ENCODE results near the gene VWA8.

Gene VWA8

DNA sequence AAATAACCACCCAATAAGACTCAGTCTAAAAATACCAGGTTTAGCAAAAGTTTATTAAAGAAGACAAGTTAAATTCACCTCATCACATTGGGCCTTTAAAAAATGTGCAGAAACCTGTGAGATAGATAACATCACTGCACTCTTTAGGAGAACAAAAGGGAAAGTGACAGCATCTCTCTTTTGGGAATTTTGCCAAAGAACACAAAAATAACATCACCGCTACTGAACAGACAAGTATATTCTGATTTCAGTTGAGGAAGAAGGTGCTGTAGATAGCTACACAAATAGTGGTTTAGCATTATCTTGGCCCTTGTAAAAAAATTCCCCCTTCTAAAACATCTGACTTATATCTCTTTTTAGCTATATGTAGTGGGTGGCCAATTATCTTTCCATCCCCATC lies 244.7 kb downstream of the VWA8 start:
- TF ChIP-seq Cebpa-rat (IDR thresholded peaks at IDR 0.05): no peak
- Histone ChIP-seq H3K4me2 (no peak overlapping the region), H3K27ac (no peak overlapping the region), H3K4me3 (no peak overlapping the region), H3K9me3 (replicated peaks in 1 of 11) (no peaks in the 10 kb centered on the region), H3K27me3 (no peaks in the 10 kb centered on the region), H4K20me1 (no peaks in the 10 kb centered on the region), H3K9ac (no peak overlapping the region), H3K36me3 (peaks cover 0 to 18% (median 8%) of the 10 kb centered on the region in 11 experiments; a peak in 17 of 22 replicates), H3K4me1 (no peaks in the 10 kb centered on the region)

DNA sequence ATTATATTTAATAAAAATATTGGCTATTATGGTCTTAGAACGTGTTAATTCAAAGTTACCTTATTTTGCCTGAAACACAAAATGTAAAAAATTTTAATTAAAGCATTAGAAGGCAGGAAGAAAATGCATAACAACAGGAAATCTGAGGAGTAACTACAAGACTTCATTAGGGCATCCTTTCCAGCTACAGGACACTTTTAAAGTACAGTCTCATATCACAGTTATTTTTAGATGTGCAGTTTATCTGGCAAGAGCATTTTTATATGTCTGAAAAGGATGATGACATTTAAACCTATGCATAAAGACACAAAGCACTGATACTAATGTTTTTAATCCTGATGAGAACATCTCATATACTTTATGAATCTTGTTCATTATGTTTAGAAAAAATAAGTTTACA lies 247.5 kb downstream of the VWA8 start:
- H4K20me1 ChIP-seq: no peaks in the 10 kb centered on the region
- H3K9me3 ChIP-seq (replicated peaks in 1 of 11): no peaks in the 10 kb centered on the region
- H3K4me1 ChIP-seq: no peaks in the 10 kb centered on the region
- H3K27me3 ChIP-seq: no peaks in the 10 kb centered on the region
- no peak overlapping the region for H3K4me3 ChIP-seq
- no peak overlapping the region for H3K4me2 ChIP-seq
- H3K27ac ChIP-seq: no peak overlapping the region
- no peak for TF ChIP-seq Cebpa-rat (IDR thresholded peaks at IDR 0.05)
- no peaks in the 10 kb centered on the region for H3K36me3 ChIP-seq
- H3K9ac ChIP-seq: no peak overlapping the region

DNA sequence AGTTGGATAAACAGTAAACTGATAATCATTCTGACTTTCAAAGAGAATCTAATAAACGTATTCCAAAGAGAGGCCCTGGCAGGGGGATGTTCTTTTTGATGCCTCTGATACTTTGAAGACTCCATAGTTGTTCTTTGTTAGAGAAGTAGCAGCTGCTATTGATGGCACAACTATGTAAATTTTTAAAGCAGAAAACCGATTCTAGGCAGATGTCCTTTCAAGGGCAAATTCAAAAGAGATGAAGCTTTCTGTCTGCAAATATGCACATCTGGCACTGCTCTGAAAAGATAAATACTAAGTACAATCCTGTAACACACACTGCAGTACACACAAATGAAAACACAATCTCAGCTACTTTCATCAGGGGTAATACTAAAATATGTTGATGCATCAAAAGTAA lies 250.1 kb downstream of the VWA8 start:
- no peaks in the 10 kb centered on the region for H3K36me3 ChIP-seq
- H4K20me1 ChIP-seq: no peaks in the 10 kb centered on the region
- no peaks in the 10 kb centered on the region for H3K9me3 ChIP-seq (replicated peaks in 1 of 11)
- H3K9ac ChIP-seq: no peak overlapping the region
- TF ChIP-seq Cebpa-rat (IDR thresholded peaks at IDR 0.05): no peak
- H3K27ac ChIP-seq: no peak overlapping the region
- no peaks in the 10 kb centered on the region for H3K27me3 ChIP-seq
- no peak overlapping the region for H3K4me3 ChIP-seq
- no peaks in the 10 kb centered on the region for H3K4me1 ChIP-seq
- H3K4me2 ChIP-seq: no peak overlapping the region

DNA sequence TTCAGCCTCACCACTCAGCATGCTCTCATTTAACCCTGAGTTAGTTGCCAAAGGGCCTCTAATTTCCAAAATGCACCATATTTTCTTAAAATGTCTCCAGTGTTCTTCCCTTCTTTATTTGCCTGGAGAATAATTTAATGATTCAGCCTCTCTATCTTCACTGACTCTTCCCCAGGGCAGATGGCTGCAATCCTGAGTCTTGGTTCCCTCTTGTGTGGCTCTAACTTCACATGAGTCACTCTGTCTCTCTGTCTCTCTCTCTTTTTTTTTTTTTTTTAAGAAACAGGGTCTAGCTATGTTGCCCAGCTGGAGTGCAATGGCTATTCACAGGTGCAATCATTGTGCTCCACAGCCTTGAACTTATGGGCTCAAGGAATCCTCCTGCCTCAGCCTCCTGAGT lies 251.4 kb downstream of the VWA8 start:
- no peak overlapping the region for H3K27ac ChIP-seq
- H3K4me2 ChIP-seq: no peak overlapping the region
- H3K27me3 ChIP-seq: no peaks in the 10 kb centered on the region
- no peaks in the 10 kb centered on the region for H3K4me1 ChIP-seq
- no peaks in the 10 kb centered on the region for H3K36me3 ChIP-seq
- H3K9me3 ChIP-seq (replicated peaks in 1 of 11): no peaks in the 10 kb centered on the region
- no peak overlapping the region for H3K4me3 ChIP-seq
- H4K20me1 ChIP-seq: no peaks in the 10 kb centered on the region
- TF ChIP-seq Cebpa-rat (IDR thresholded peaks at IDR 0.05): no peak
- H3K9ac ChIP-seq: no peak overlapping the region

DNA sequence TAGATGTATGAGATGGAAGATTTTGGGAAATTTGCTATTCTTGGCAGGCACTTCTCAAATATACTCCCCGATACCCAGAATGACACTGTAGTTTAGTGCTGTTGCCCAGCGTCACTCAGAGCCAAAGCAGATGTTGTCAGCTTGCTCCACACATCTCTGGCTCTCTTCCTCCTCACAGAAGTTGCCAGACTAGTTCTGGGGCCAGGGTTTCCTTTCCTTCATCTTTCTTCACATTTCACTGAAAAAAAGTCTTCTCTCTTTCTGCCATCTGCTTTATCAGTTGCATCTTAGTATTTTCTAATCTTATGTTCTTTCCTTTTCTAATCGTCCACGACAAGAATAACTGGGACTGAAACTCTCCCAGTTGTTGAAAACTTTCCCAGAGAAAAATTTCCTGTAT lies 252.2 kb downstream of the VWA8 start:
- no peaks in the 10 kb centered on the region for H3K4me1 ChIP-seq
- no peak for TF ChIP-seq Cebpa-rat (IDR thresholded peaks at IDR 0.05)
- H3K27ac ChIP-seq: no peak overlapping the region
- H4K20me1 ChIP-seq: no peaks in the 10 kb centered on the region
- no peak overlapping the region for H3K9ac ChIP-seq
- H3K4me3 ChIP-seq: no peak overlapping the region
- H3K4me2 ChIP-seq: no peak overlapping the region
- no peaks in the 10 kb centered on the region for H3K27me3 ChIP-seq
- no peaks in the 10 kb centered on the region for H3K36me3 ChIP-seq
- H3K9me3 ChIP-seq (replicated peaks in 1 of 11): no peaks in the 10 kb centered on the region

DNA sequence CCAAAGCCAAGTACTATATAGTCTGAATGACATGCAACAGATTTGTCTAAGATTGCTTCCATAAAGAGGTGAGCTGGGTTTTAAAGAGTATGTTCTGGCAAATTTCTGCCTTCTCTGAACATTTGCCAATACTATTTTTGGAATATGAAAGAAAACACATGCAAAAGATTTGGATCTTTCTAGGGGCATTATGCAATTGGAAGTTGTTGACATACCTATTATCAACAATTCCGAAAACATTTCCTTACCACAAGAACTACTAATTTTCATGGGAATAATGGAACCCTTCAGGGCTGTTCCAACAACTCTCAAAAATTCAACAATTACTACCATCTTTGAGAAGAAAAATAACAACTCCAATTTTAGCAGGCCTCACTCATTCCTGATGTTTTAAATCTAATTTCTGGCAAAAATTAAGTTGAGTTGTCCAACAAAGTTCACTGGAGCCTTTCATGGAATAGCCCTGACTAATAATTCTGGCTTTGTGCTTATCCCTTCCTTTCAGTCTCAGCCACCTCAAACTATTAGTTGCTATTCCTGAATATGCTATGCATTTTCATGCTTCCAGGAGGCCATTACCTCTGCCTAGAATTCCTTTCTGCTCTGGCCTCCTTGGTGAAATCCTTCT lies 253.6 kb downstream of the VWA8 start:
- H3K27me3 ChIP-seq: no peaks in the 10 kb centered on the region
- TF ChIP-seq Cebpa-rat (IDR thresholded peaks at IDR 0.05): no peak

DNA sequence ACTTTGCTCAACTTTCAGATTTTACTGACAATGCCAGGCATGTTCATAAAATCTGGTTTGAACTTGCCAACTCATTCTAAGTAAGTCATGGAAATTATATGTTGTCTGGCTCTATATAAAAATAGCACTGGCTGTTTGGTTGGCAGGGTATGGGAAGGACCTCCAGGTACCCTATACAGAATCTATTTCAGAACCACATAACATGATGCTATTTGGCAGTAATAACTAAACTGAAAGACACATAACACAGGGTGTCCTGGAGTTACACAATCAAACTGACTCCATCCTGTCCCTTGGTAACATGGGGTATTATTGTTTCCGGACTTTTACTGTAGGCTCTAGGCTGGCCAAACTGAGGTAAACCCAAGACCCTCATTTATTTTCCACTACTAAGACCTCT lies 254.8 kb downstream of the VWA8 start:
- TF ChIP-seq Cebpa-rat (IDR thresholded peaks at IDR 0.05): no peak
- Histone ChIP-seq H3K9me3 (replicated peaks in 1 of 11) (no peaks in the 10 kb centered on the region), H3K27ac (no peak overlapping the region), H3K4me3 (no peak overlapping the region), H3K4me2 (no peak overlapping the region), H3K36me3 (no peaks in the 10 kb centered on the region), H4K20me1 (no peaks in the 10 kb centered on the region), H3K27me3 (no peaks in the 10 kb centered on the region), H3K4me1 (peaks cover 0 to under 1% (median 0%) of the 10 kb centered on the region in 10 experiments; a peak in 2 of 20 replicates), H3K9ac (no peak overlapping the region)

More for the DNA sequence above, 253.6 kb downstream of the VWA8 start:
- H3K27ac ChIP-seq: no peak overlapping the region
- no peaks in the 10 kb centered on the region for H4K20me1 ChIP-seq
- no peaks in the 10 kb centered on the region for H3K36me3 ChIP-seq
- no peak overlapping the region for H3K9ac ChIP-seq
- no peaks in the 10 kb centered on the region for H3K9me3 ChIP-seq (replicated peaks in 1 of 11)
- no peak overlapping the region for H3K4me3 ChIP-seq
- H3K4me2 ChIP-seq: no peak overlapping the region
- no peaks in the 10 kb centered on the region for H3K4me1 ChIP-seq

DNA sequence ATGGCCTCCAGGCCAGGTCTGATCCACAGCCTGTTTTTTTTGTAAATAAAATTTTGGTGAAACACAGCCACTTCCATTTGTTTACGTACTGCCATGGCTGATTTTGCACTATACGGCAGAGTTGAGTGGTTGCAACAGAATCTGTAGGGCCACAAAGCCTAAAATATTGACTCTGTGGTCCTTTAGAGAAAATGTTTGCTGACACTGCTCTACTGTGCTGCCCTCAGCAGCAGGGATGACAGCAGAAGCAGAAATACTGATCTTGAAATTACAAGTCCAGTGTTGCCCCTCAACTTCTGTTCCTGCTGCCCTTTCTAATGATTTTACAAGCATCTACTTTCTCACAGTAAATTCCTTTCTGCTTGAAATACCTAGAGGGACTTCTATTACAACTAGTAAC lies 258.4 kb downstream of the VWA8 start:
- H4K20me1 ChIP-seq: no peaks in the 10 kb centered on the region
- H3K27me3 ChIP-seq: no peaks in the 10 kb centered on the region
- no peak for TF ChIP-seq Cebpa-rat (IDR thresholded peaks at IDR 0.05)
- no peak overlapping the region for H3K27ac ChIP-seq
- H3K36me3 ChIP-seq: peaks cover 0 to 12% (median 0%) of the 10 kb centered on the region in 11 experiments; a peak in 4 of 22 replicates
- no peak overlapping the region for H3K4me2 ChIP-seq
- no peak overlapping the region for H3K9ac ChIP-seq
- no peaks in the 10 kb centered on the region; a peak in 1 of 22 replicates for H3K9me3 ChIP-seq (replicated peaks in 1 of 11)
- H3K4me3 ChIP-seq: no peak overlapping the region
- H3K4me1 ChIP-seq: peaks cover 0 to 8% (median 5%) of the 10 kb centered on the region in 10 experiments; a peak in 11 of 20 replicates

DNA sequence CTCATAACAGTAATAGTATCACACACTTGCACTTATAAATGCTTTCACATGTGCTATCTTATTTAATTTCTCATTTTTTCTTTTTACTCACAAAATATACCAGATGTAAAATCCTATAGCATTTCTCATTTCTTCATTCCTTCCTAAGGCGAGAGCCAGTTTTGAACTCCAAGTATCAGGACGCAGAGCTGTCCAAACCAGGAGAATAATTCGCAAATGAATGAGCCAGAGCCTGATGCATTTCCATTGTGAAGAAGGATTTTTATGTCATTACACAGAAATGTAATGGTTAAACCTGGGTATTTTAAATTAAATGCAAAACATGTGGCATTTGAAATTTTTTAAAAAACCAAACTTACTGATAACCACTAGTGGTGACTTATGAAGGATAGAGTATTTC lies 259.2 kb downstream of the VWA8 start:
- Histone ChIP-seq H3K4me1 (peaks cover 1 to 8% (median 5%) of the 10 kb centered on the region in 10 experiments; a peak in 13 of 20 replicates), H3K4me2 (no peak overlapping the region), H3K9ac (no peak overlapping the region), H4K20me1 (no peaks in the 10 kb centered on the region), H3K9me3 (replicated peaks in 1 of 11) (no peaks in the 10 kb centered on the region; a peak in 1 of 22 replicates), H3K27me3 (no peaks in the 10 kb centered on the region), H3K36me3 (peaks cover 0 to 12% (median 0%) of the 10 kb centered on the region in 11 experiments; a peak in 4 of 22 replicates), H3K27ac (no peak overlapping the region), H3K4me3 (no peak overlapping the region)
- TF ChIP-seq Cebpa-rat (IDR thresholded peaks at IDR 0.05): no peak

DNA sequence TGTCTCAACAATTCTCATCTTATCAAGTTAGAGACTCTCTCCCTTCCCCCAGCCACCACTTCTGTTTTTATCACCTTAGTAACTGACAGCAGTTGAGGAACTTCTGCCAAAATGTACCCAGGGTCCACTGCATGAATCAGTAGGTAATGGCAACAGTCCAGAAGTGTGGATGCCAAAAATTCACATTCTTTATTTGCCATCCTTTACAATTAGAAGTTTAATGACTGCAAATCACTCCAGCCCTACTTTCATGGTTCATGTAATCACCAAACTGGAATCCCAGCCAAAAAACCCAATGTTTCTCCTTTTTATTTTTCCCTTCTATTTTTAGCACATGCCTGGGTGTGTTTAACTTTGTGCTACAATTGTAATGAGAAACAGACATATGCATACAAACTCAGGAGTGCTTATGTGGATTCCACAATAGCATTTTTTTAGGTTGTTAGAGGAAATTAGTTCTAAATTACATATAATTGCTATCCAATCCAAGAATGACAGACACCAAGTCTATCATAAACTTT lies 260.1 kb downstream of the VWA8 start:
- H3K9me3 ChIP-seq (replicated peaks in 1 of 11): no peaks in the 10 kb centered on the region; a peak in 1 of 22 replicates
- no peak overlapping the region for H3K9ac ChIP-seq
- no peak overlapping the region for H3K27ac ChIP-seq
- H3K4me3 ChIP-seq: no peak overlapping the region
- H3K4me2 ChIP-seq: peak overlapping the region in 5 of 11 experiments; percentile 9 to 41 (median 32); a peak in 5 of 22 replicates
- no peak for TF ChIP-seq Cebpa-rat (IDR thresholded peaks at IDR 0.05)
- H3K27me3 ChIP-seq: no peaks in the 10 kb centered on the region
- H3K36me3 ChIP-seq: peaks cover 0 to 12% (median 0%) of the 10 kb centered on the region in 11 experiments; a peak in 4 of 22 replicates
- H4K20me1 ChIP-seq: no peaks in the 10 kb centered on the region
- peaks cover 3 to 14% (median 8%) of the 10 kb centered on the region in 10 experiments; a peak in 17 of 20 replicates for H3K4me1 ChIP-seq
